Stimulated activated CD4-positive, alpha-beta T cell treated with anti-CD3 and anti-CD28 coated beads, TNF-alpha, amount 100 ng/mL, for 1 hour (primary cell): ENCODE results near the gene FBXO31.
"Not testable (repeated sequence)": the region's sequence is repeated elsewhere in the genome, so short reads cannot be mapped to it uniquely, and the experiment has no call there.

Experiments used
- DNase-seq, 3 donors: peaks; one replicate each; pipeline ENCODE4 v3.0.0-alpha.2; 2020; ENCODE audit warnings: low read depth in 3 of 3, low spot score in 1 of 3

Gene FBXO31

GRCh38 chr16:87411375-87412271 lies 28.0 kb upstream of the FBXO31 start:
- DNase-seq, result no peak

DNA sequence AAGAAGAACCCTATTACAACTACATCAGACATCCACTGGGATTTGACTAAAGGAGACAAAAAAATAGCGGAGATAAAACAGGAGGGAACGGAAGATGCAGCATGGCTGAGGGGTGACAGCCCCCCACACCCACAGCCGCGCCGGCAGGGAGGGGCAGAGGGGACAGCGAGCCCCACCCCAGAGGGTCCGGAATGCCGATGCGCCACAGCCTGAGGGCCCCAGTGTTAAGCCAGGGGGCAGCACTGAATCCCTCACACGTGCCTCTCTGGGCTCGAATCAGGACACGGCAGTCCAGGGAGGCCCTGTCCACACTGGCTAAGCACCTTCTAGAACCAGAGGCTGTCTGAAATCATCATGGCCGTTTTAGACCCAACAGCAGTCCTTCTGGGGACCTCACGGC lies 27.4 kb upstream of the FBXO31 start:
- DNase-seq, result no peak

- no peak for DNase-seq
Measured at GRCh38 chr16:87410530-87410929, 27.0 kb upstream of the FBXO31 start.

- DNase-seq, result no peak
Measured at GRCh38 chr16:87409781-87410180, 26.2 kb upstream of the FBXO31 start.

- DNase-seq, result no peak
Measured at GRCh38 chr16:87409153-87409552, 25.6 kb upstream of the FBXO31 start.

- DNase-seq, result no peak
Measured at GRCh38 chr16:87407511-87408112, 24.0 kb upstream of the FBXO31 start.

GRCh38 chr16:87406495-87407088 lies 23.0 kb upstream of the FBXO31 start:
- no peak for DNase-seq

DNA sequence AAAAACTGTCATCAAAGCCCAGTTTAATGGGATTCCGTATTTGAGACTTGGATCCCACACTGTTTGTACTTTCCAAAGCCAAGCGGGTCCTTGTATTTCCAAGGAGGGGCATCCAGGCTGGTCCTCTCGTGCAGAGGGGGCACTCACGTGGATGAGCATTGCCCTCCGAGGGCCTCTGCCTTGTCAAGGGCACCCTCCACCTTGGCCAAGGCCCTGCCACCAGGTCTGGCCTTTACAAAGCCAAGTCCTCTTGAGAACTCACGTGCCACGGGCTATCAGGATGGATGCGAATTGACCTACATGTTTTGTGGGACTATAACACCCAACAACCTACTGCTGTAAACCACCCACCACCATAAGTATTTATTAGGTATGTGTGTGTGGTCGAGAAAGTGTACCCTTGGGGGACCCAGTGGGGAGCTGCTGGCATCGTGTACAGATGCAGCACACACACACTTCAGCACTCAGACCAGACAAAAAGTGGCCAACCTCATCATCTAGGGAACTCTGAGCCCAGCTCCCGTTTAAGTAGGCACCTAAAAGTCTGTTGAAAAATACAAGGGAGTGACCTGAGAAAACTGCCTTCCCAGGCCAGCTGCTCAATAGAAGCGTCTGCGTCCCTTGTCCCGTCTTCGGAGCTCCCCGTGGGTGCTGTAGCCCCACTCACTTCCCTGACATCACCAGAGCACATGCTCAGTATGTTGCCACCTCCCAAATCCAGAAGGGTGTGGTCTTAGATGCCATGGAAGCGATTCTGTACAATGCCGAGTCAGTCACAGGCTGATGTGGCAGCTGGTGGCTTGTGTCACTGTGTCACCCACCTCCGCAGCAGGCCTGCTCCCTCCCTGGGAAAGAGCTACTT lies 21.4 kb upstream of the FBXO31 start:
- DNase-seq, result no peak

- no peak for DNase-seq
Measured at GRCh38 chr16:87395181-87395842, 11.7 kb upstream of the FBXO31 start.

DNA sequence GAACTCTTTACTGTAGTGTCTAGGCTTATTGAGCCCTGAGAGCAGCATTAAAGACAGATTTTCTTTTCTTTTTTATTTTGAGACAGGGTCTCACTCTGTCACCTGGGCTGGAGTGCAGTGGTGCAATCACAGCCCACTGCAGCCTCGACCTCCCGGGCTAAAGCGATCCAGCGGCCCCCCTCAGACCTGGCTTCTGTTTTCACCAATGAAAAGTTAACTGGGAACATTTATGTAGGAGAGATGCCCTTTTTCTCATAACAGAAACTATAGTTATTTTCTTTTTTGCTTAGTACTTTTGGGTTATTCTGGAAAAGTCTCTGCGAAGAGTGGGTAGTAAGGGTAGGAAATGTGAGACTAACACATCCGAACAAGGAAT lies 10.1 kb upstream of the FBXO31 start:
- no peak for DNase-seq

DNA sequence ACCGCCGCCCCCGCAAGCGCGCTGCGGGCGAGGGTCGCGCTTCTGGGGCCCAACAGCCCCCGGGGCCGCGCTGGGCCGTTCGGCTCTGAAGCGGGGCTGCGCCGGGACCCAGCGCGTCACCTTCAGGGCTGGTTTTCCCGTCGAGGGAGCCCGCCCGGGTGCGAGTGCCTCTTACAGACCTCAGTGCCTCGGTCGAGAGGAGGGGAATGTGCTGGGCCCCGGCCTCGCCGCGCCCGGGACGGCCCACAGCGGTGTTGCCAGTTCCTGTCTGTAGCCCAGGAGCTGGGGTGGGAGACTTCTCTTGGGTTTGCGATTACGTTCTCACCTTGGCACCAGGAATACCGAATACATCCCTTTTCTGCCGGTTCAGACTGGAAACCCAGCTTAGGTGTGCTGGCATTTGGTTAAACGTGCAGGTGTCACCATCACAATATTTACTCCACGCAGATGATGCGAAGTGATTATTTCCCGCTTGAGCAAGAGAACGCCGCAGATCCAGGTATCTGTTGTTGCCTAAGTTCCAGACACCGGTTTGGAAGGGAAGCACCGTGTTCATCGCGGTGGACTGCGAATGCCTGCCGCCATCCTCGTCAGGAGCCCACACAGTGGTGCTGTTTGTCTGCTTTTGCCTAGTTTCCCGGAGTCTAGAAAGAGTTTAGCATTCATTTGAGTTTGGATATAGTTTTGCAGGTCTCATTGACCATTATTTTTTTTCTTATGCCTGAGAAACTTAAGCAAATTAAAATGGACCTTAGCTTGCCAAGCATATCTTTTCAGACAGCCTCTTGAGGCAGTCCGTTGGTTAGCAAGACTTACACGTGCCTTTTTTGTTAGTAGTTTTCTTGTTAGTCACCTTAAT lies 9.5 kb upstream of the FBXO31 start:
- DNase-seq, result no peak

GRCh38 chr16:87391950-87392820 lies 8.6 kb upstream of the FBXO31 start, which contains the start of gene MAP1LC3B:
MAP1LC3B (plus strand) TSS chr16:87392336; CDS start chr16:87392428, 92 bp downstream.
- DNase-seq, result peak; percentile 91 to 99 (median 99)

- no peak for DNase-seq
Measured at GRCh38 chr16:87391324-87391949, 7.9 kb upstream of the FBXO31 start.

GRCh38 chr16:87390641-87391323 lies 7.2 kb upstream of the FBXO31 start:
- DNase-seq, result no peak

- DNase-seq, result not testable (repeated sequence)
Measured at GRCh38 chr16:87389914-87390313, 6.3 kb upstream of the FBXO31 start.

DNA sequence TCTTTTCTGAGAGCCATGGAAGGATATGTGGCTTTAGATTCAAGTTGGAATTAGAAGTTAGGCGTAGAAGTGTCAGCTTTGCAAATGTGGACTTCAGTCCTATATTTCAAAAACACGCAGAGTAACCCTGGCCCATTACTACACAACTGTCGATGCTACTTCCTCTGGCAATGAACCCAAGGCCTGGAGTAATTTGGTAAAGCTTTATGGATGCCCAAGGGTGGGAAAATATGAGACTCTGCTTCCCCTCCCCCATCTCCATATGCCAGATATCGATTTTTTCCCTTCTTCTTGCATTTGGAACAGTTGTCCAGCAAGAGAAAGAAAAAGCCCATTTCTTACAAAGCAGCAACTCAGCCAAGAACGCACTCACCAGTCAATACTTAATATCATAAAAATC lies 5.7 kb upstream of the FBXO31 start:
- no peak for DNase-seq

- DNase-seq, result no peak
Measured at GRCh38 chr16:87388818-87389134, 5.2 kb upstream of the FBXO31 start.
